ACHN (cell line): Measurements from ENCODE around the gene PJA2.
A peak's percentile ranks its signal among the peaks of the same experiment; 100 is the strongest.

Experiments used
- DNase-seq: peaks from one replicate; pipeline ENCODE4 v3.0.0-alpha.2; 2015
- in situ Hi-C: cut with HindIII; loops from 2 replicates; pipeline ENCODE4 v1.10.0; 2017; ENCODE audit warnings: low sequenced_read_pairs, low pct_ligation_motif_present, low pct_unique_long_range_greater_than_20kb

Gene PJA2

DNA sequence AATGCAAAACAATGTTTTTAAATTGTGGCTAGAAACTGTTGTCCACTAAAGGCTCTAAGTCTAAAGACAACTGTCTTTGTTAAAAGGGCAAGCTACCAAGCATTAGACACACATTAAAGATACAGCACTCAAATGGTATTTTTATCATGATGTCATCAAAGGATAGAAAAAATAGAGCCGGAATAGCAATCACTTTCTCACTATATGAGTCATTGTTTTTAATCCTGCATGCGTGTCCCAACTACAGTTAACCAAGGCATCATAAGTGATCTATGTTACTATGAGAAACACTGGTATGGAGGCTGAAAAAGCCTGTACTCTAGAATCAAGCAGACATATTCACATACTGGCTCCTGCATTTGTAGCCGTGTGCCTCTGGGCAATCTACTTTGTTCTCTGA is 1.9 kb upstream of the PJA2 start:
- peak; percentile 74 for DNase-seq
- in situ Hi-C loops: no loop called here

GRCh38 chr5:109411149-109411514 is 1.4 kb upstream of the PJA2 start:
- no peak for DNase-seq
- in situ Hi-C loops: no loop called here

DNA sequence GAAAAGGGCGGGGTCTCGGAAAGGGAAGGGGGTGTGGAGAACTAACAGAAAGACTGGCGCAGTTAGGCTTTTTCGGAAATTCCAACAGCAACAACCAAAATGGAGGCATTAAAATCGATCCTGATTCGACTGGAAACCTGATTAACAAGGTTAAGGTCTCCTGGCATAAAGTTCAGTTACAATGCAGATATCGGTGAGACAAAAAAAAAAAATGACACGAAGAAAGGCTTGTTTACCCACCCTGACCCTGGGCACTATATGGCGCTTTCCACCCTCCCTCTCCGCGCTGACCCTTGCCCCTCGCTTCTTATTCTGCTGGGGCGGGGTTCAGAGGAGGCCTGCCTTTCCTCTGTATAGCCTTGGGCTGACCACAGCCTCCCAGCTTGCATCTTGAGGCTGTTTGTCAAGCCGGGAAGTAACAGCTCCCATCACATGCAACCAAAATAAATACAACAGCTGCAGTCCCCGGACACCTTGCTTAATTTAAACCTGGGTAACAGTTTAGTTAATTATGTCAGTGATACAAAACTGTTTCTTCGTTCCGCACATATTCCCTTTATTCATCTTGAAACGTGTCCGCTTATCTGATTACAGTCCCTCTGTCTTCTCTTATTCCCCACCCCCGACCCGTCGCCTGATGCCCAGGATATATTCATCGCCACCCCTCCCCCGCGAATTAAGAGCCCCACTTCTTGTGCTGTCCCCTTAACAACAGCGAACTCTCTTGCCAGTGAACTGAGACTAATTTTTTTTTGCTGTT is 795 bp upstream of the PJA2 start:
- in situ Hi-C loops: no loop called here
- DNase-seq: peak; percentile 77

DNA sequence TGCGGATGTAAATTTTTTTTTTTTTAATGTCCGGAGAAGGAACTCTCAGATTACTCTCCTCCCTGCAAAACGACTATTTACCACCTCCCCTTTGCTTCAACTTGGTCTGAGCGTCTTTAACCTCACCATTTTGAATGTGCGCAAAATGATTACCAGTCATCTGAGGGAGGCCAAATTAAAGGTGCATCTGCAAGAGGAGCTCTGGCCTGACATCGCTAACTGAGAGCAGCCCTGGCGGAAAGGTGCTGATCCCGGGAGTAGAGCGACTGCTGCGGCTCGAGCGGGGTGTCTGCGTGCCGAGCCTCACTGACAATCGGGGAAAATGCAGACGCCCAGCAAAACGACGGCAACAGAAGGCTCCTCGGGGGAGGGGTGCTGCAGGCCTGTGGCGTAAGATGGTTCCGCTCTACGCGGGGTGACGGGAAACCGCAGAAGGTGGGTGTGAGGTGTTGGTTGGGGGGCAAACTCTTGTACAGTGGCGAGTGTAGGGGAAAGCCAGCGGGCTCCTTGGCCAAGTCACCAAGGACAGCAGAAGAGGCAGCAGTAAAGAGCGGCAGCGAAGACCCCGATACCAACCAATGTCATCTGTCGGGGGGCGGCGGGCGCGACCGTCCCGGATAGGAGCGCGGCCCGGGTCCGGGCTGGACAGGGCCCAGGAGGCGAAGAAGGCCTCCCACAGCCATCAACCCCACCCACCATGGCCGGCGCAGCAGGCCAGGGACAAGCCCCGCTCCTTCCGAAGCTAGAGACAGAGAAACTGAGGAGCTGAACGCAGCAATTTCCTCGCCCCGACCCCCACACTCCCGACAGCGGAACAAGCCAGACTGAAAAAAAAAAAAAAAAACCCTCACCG is 557 bp downstream of the PJA2 start:
- in situ Hi-C loops: no loop called here
- peak; percentile 75 for DNase-seq

GRCh38 chr5:109407913-109408312 is 1.9 kb downstream of the PJA2 start:
- DNase-seq: no peak

GRCh38 chr5:109406719-109407118 is 3.1 kb downstream of the PJA2 start:
- DNase-seq: no peak
- in situ Hi-C loops: no loop called here

More at GRCh38 chr5:109407913-109408312, 1.9 kb downstream of the PJA2 start:
- in situ Hi-C loops: no loop called here

- no peak for DNase-seq
- in situ Hi-C loops: no loop called here
These were observed 5.3 kb downstream of the PJA2 start for GRCh38 chr5:109404428-109404960.

- no peak for DNase-seq
- in situ Hi-C loops: no loop called here
These were observed 6.3 kb downstream of the PJA2 start for GRCh38 chr5:109403469-109403868.

- in situ Hi-C loops: no loop called here
- DNase-seq: no peak
These were observed 10.5 kb downstream of the PJA2 start for GRCh38 chr5:109399092-109399759.

- in situ Hi-C loops: no loop called here
- DNase-seq: no peak
These were observed 12.8 kb downstream of the PJA2 start for GRCh38 chr5:109396965-109397364.

DNA sequence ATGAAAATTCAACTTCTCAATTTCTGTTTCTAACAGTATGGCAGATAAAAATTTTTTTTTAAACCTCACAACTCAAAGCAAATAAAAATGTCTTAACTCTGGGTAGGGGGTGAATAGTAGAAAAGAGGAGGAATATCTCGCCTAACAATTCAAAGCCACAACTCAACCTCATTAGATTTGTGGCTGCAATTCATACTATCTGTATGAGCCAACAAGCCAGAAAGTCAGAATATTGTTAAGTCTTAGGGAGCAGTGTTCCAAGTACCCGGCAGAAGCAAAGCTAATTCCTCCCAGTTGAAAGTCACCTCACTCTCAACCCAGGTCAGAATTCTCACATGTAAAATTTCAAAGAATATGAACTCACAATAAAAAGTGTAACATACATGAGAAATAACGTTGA is 15.0 kb downstream of the PJA2 start:
- DNase-seq: no peak
- in situ Hi-C loops: no loop called here

GRCh38 chr5:109390188-109390587 is 19.6 kb downstream of the PJA2 start:
- in situ Hi-C loops: no loop called here
- DNase-seq: no peak

- in situ Hi-C loops: no loop called here
- no peak for DNase-seq
These were observed 21.4 kb downstream of the PJA2 start for GRCh38 chr5:109388407-109388806.

GRCh38 chr5:109387408-109387974 is 22.3 kb downstream of the PJA2 start:
- in situ Hi-C loops: no loop called here
- no peak for DNase-seq

DNA sequence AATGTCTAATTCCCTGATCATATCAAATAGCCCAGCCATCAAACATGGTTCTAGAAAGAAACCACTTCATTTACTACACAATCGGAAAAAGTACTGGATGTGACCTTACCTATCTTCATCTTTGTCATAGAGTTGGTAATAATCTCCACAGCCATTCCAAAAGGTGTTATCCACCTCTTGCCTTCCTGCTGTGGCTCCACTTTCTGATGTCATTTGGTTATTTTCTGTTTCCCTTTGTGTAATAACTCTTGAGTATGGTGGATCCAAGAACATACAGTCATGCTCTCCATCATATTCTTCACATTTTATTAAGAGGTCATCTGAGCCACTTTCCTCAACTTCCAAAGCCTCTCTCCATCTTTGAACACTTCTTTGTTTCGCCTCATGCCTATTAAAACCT is 31.7 kb downstream of the PJA2 start:
- in situ Hi-C loops: no loop called here
- DNase-seq: no peak

DNA sequence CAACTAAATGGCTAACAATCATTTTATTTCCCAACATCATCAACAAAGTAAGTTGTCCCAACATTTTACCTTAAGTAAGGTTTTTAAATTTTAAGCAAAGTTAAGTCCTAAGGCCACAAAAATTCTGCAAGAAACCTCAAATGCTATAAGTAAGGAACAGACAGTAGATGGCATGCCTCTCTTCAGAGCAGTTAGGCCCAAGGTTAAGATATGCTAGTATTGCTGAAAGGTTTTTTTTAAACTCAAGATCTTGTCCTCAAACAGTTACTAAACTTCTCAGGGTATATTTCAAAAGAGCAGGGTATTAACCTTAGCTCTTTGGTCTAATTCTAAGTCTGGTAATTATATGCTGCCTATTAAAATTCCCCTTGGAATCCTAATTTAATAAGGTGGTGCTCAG is 35.1 kb downstream of the PJA2 start:
- no peak for DNase-seq
- in situ Hi-C loops: no loop called here

- DNase-seq: no peak
- in situ Hi-C loops: no loop called here
These were observed 35.8 kb downstream of the PJA2 start for GRCh38 chr5:109373932-109374331.

DNA sequence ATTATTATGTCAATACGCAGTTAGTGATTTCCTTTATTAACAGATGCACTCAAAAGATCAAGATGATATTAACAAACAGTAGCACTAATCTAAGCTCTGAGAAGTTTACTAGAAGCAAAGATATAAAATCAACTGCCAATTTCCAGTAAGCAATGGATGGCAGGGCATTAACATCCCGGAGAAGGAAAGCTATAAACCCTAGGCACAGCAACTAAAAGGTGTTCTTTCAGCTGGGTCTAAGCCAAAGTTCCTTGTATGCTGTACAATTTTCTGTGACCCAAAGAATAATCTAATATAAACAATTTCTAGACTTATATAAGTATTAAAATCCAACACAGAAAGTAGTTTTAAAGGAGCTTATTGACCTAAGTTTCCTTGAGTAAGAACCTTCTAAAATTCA is 39.4 kb downstream of the PJA2 start:
- in situ Hi-C loops: no loop called here
- no peak for DNase-seq

- no peak for DNase-seq
- in situ Hi-C loops: no loop called here
These were observed 44.1 kb downstream of the PJA2 start for GRCh38 chr5:109365653-109366052.
